ENCODE data around the gene ATP2C2. TPM values are rescaled to one million over a fixed set of nuclear protein-coding genes. Genes with fewer than 3 reads are reported as not detected.
"Not testable (repeated sequence)": the region's sequence is repeated elsewhere in the genome, so short reads cannot be mapped to it uniquely, and the experiment has no call there.

ATP2C2 gene
- polyA plus RNA-seq, 1 donor from 2014 or later: not detected

DNA sequence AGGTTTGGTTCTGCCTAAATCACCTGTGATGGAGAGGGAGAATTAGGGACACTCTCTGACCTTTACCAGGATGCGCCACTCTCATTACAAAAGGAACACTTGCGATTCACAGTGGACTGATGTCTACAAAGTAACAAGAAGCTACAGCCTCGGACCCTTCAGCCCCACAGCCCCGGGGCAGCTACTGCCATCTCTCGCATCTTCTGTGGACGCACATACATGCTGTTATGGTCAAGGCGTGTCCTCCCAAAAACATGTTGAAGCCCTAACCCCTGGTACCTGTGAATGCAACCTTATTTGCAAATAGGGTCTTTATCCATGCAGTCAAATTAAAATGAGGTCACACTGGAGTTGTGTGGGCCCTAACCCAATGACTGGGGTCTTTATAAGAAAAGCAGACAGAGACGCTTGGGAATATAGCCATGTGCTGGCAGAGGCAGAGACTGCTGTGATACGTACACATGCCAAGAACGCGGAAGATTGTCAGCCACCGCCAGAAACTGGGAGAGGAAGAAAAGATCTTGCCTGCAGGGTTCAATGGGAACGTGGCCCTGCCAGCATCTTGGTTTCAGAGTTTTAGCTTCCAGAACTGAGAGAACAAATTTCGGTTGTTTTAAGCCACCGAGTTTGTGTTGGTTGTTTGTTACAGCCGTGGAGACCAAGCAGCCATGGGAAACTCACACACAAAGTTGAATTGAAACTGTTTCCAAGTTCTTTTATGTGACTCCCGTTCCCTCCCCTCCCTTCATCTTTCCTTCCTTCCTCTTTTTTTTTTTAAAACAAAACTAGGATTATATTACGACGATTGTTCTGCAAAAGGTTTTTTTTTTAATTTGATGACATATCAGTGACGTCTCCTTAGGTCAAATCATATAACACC, 23.1 kb downstream of the ATP2C2 start:
- Mint-ChIP-seq H3K4me3 (no peak overlapping the region), H3K9me3 (peaks cover 0 to 2% (median 0%) of the 10 kb centered on the region in 3 donors), H3K27ac (no peak overlapping the region), H3K27me3 (peaks cover 8% of the 10 kb centered on the region), H3K36me3 (peaks cover 1% of the 10 kb centered on the region), H3K4me1 (no peaks in the 10 kb centered on the region)

DNA sequence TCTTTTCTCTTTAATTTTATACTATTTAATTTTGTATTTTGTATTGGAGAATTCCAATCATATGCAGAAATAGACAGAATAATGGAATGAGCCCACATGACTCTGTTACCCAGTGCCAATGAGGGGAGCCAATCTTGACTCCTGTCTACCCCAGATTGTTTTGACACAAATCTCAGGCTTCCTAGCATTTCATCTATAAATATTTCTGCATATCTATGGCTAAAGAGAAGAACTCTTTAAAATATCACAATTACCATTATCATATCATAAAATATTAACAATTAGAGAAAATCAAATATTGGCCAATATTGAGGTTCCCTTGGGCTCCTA, 23.7 kb downstream of the ATP2C2 start:
- peaks cover 12% of the 10 kb centered on the region for H3K27me3 Mint-ChIP-seq
- H3K9me3 Mint-ChIP-seq: peaks cover 0 to 2% (median 0%) of the 10 kb centered on the region in 3 donors
- no peak overlapping the region for H3K27ac Mint-ChIP-seq
- no peaks in the 10 kb centered on the region for H3K4me1 Mint-ChIP-seq
- H3K4me3 Mint-ChIP-seq: no peak overlapping the region
- peaks cover 1% of the 10 kb centered on the region for H3K36me3 Mint-ChIP-seq

DNA sequence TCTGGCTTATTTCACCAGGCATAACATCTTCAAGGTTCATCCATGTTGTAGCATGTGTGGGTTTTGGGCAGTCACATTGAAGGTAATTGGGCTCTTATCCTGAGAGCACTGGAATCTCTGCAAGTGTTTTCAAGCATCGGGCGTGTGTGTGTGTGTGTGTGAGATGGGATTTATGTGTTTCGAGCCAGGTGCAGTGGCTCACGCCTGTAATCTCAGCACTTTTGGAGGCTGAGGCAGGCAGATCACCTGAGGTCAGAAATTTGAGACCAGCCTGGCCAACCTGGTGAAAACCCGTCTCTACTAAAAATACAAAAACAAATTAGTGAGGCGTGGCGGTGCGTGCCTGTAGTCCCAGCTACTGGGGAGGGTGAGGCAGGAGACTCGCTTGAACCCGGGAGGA, 27.7 kb downstream of the ATP2C2 start:
- H3K36me3 Mint-ChIP-seq, H3K4me3 Mint-ChIP-seq, H3K4me1 Mint-ChIP-seq, H3K9me3 Mint-ChIP-seq, H3K27ac Mint-ChIP-seq: not testable (repeated sequence)
- peaks cover 12% of the 10 kb centered on the region for H3K27me3 Mint-ChIP-seq

DNA sequence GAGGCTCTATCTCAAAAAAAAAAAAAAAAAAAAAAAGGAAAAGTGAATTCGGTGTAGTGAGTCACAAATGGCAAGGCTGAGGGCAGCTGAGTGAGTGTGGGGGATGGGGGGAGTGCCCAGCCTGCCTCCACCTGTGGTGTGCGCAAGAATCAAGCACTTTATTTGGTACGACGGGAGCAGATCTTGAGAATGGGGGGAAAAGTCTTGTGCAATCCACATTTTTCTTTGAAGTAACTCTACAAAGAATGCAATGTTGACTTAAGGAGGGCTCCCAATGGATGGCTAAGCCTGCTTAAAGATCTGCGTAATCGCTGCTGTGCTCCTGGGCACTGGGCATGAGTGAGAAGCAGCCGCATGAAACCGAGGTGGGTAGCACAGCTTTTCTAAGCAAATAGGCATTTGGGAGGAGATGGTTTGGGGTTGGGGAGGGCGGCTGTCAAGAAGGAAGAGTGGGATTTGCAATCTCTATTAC, 28.2 kb downstream of the ATP2C2 start:
- peaks cover 0 to 4% (median 1%) of the 10 kb centered on the region in 3 donors for H3K9me3 Mint-ChIP-seq
- no peak overlapping the region for H3K27ac Mint-ChIP-seq
- H3K27me3 Mint-ChIP-seq: peaks cover 12% of the 10 kb centered on the region
- H3K4me3 Mint-ChIP-seq: no peak overlapping the region
- no peaks in the 10 kb centered on the region for H3K4me1 Mint-ChIP-seq
- peaks cover 1% of the 10 kb centered on the region for H3K36me3 Mint-ChIP-seq

DNA sequence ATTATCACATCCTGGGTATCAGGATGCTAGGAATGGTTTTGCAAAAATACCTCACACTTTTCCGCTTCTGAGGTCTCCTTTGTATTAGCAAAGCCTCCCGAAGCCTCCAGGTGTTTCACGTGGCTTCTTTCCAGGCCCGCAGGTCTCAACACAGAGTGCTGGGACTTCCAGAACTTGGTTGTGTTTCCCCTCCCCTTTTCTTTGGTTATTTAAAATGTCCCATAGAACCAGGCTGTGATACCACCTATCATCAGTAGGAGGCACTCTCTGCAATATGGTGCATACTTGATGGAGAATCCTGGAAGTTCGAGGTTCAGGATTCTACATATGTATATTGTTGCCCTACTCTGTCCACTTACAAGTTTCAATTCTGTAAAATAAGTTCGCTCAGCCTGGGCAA, 28.8 kb downstream of the ATP2C2 start:
- H3K4me1 Mint-ChIP-seq: no peaks in the 10 kb centered on the region
- H3K27me3 Mint-ChIP-seq: peaks cover 12% of the 10 kb centered on the region
- H3K27ac Mint-ChIP-seq: no peak overlapping the region
- H3K9me3 Mint-ChIP-seq: peaks cover 0 to 5% (median 4%) of the 10 kb centered on the region in 3 donors
- H3K36me3 Mint-ChIP-seq: peaks cover 1% of the 10 kb centered on the region
- no peak overlapping the region for H3K4me3 Mint-ChIP-seq

DNA sequence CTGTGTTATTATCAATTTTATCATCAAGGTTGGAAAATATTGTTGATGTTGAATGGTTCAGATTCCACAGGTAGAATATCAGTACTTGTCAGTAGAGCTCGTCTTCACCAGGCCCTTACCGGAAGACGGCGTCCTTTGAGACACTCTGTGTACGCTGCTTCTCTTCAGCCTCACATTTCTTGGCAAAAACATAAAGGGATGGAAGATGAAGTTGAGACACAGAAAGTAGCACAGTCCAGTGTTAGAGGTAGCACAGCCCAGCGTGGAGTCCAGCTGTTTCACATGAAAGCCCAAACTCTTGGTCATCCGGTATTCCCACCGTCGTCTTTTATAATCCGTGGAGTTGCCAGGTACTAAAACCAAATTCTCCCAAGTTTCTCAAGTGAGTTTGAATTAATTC, 30.4 kb downstream of the ATP2C2 start:
- no peaks in the 10 kb centered on the region for H3K4me1 Mint-ChIP-seq
- H3K4me3 Mint-ChIP-seq: no peak overlapping the region
- peaks cover 1% of the 10 kb centered on the region for H3K36me3 Mint-ChIP-seq
- H3K9me3 Mint-ChIP-seq: peaks cover 0 to 5% (median 4%) of the 10 kb centered on the region in 3 donors
- H3K27ac Mint-ChIP-seq: no peak overlapping the region
- H3K27me3 Mint-ChIP-seq: peaks cover 3% of the 10 kb centered on the region

DNA sequence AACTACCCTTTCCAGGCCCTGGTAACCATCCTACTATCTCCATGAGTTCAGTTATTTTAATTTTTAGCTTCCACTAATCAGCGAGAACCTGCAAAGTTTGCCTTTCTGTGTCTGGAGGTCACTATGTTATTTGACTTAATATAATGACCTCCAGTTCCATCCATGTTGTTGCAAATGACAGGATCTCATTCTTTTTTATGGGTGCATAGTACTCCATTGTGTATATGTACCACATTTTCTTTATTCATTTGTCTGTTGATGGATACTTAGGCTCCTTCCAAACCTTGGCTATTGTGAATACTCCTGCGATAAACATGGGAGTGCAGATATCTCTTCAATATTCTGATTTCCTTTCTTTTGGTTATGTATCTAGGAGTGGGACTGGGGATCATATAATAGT, 31.6 kb downstream of the ATP2C2 start:
- H3K4me1 Mint-ChIP-seq, H3K9me3 Mint-ChIP-seq, H3K27me3 Mint-ChIP-seq, H3K36me3 Mint-ChIP-seq, H3K27ac Mint-ChIP-seq, H3K4me3 Mint-ChIP-seq: not testable (repeated sequence)

DNA sequence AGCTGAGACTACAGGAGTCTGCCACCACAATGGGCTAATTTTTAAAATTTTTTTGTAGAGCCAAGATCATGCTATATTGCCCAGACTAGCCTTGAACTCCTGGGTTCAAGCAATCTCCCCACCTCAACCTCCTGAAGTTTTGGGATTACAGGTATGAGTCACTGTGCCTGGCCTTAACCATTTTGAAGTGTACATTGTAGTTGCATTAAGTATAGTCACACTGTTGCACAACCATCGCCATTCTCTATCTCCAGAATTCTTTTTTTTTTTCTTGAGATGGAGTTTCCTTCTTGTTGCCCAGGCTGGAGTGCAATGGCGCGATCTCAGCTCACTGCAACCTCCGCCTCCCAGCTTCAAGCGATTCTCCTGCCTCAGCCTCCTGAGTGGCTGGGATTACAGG, 35.1 kb downstream of the ATP2C2 start:
- H3K27me3 Mint-ChIP-seq: peaks cover 17% of the 10 kb centered on the region
- H3K9me3 Mint-ChIP-seq: peaks cover 0 to 10% (median 4%) of the 10 kb centered on the region in 3 donors

DNA sequence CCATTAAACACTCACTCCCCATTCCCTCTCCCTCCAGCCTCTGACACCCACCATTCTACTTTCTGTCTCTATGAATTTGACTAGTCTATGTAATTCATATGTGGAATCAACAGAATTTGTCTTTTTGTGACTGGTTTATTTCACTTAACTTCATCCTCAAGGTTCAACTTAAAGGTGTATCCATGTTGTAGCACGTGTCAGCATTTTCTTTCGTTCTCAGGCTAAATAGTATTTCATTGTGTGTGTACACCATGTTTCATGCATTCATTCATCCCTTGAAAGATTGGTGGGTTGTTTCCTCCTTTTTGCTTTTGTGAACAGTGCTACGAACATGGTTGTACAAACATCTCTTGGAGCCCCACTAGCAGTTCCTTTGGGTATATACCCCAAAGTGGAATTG, 36.0 kb downstream of the ATP2C2 start:
- Mint-ChIP-seq H3K36me3 (peaks cover 2% of the 10 kb centered on the region), H3K4me3 (no peak overlapping the region), H3K9me3 (peaks cover 0 to 10% (median 4%) of the 10 kb centered on the region in 3 donors), H3K27ac (no peak overlapping the region), H3K27me3 (peaks cover 22% of the 10 kb centered on the region), H3K4me1 (no peaks in the 10 kb centered on the region)

More for the DNA sequence above, 35.1 kb downstream of the ATP2C2 start:
- not testable (repeated sequence) for H3K27ac Mint-ChIP-seq, H3K4me3 Mint-ChIP-seq, H3K4me1 Mint-ChIP-seq, H3K36me3 Mint-ChIP-seq

DNA sequence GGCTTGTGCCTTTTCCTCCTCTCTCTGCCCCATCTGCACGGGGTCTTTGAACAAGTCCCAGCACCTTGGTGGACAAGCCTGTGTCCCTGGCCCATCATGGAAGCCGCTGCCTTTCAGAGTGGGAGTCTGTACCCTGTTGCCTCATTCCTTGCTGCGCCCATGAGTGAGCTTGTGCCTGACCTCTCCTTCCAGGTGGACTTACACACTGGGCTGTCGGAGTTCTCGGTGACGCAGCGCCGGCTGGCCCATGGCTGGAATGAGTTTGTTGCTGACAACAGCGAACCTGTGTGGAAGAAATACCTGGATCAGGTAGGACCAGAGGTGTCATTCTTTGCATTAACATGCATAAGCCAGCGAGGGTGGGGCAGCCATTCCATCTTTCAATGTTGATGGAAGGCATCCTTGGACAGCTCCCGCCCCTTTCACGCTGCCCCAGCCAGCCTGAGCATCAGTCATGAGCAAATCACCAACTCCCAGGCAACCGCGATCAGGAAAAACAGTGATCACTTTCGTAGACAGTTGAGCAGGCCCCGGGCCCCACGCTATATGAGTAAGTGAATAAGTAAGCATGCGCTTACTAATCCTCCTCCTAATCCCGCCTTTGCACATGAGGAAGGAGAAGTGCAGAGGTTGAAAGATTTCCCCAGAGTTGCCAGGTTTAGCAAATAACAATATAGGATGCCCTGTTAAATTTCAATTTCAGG, 36.8 kb downstream of the ATP2C2 start:
- Mint-ChIP-seq H3K9me3 (peaks cover 0 to 10% (median 0%) of the 10 kb centered on the region in 3 donors), H3K27ac (no peak overlapping the region), H3K27me3 (peaks cover 22% of the 10 kb centered on the region), H3K4me1 (no peaks in the 10 kb centered on the region), H3K36me3 (peaks cover 2% of the 10 kb centered on the region), H3K4me3 (no peak overlapping the region)

DNA sequence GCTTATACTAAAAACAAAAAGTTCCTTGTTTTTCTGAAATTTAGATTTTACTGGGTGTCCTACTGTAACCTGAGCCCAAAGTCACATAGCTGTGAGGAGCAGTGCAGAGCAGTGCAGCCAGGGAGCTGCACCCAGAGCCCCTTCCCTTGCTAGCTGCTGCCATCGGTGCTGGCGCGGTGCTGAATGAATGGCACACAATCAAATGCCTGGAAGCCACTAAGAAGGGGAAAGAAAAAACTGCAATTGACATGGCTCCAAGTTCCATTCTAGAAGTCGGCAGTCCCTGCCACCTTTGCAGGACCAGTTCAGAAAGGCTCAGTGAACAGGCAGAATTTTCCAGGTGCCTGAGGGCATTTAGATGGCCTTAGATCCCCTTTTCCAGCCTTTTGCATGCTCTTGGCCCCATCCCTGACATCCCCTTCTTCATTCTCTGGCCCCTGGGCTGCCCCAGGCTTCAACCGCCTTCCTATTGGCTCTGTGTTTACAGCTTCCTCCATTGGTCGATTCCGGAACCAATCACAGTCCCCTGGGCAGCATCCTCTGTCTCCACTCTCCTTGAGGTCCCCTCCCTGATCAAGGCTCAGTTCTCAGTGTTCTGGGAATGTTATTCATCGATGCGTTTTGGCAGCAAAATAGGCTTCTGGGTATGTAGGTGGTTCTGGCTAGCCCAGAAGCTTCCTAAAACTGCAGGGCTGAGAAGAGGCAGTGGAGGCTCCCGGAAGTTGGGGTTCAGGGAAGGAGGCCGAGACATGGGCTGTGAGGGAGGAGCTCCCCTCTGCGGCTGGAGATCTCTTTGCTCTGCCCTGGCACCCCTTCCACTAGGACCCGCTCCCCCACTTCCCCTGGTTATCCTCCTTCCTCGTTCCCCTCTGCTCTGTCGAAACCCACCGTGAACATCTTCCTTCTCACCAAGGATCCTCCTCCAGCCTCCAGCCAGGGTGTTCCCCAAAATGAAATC, 37.9 kb downstream of the ATP2C2 start:
- H3K27me3 Mint-ChIP-seq: peaks cover 25% of the 10 kb centered on the region
- peaks cover 0 to 10% (median 0%) of the 10 kb centered on the region in 3 donors for H3K9me3 Mint-ChIP-seq

DNA sequence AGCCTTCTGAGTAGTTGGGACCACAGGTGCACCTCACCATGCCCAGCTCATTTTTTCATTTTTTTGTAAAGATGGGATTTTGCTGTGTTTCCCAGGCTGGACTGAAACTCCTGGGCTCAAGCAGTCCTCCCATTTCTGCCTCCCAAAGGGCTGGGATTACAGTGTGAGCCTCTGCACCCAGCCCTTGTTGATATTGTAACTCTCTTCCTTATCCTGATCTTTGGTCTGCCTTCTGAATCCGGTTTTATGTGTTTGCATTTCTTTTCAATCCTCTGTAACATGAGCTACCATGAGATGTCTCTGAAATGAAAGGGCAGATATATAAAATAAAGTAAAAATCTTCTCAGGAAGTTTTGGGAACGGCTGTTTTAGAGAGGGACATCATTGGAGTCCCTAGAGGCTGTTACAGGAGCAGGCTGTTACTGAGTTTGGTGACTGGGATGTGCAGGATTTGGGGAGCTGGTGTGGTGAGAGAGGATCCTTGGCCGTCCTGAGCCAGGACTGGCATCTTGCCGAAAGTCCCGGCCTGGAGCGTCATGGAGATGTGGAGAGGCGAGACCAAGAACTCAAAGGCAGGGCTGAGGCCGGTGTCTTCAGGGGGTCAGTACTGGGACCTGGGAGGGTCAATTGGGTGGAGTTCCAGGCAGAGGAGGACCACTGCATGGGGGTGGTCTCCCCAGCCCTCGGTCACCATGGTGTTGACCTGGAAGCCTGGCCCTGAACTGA, 39.4 kb downstream of the ATP2C2 start:
- Mint-ChIP-seq H3K27ac (peak overlapping the region in 1 of 3 donors; percentile 25), H3K9me3 (peaks cover 0 to 5% (median 0%) of the 10 kb centered on the region in 3 donors), H3K4me3 (no peak overlapping the region), H3K4me1 (peaks cover 0 to 3% (median 0%) of the 10 kb centered on the region in 3 donors), H3K36me3 (peaks cover 2% of the 10 kb centered on the region), H3K27me3 (peaks cover 25% of the 10 kb centered on the region)

More for the DNA sequence above, 37.9 kb downstream of the ATP2C2 start:
- H3K36me3 Mint-ChIP-seq: peaks cover 2% of the 10 kb centered on the region
- H3K4me3 Mint-ChIP-seq: peak overlapping the region in 1 of 4 donors; percentile 58
- H3K4me1 Mint-ChIP-seq: peaks cover 0 to 1% (median 0%) of the 10 kb centered on the region in 3 donors
- no peak overlapping the region for H3K27ac Mint-ChIP-seq

DNA sequence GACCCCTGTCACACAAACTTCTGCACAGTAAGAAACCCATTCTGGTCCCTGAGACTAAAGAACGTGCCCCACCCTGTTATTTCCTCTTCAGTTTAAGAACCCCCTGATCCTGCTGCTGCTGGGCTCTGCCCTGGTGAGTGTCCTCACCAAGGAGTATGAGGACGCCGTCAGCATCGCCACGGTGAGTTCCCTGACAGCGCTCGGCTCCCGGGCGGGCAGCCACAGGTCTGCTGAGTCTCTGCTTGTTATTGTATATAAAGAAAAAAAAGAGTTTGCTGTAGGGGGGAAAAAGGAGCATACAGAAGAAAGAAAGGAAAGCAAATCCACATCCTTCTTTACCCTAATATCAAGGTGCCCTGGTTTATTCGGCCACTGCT, 40.0 kb downstream of the ATP2C2 start:
- H3K27ac Mint-ChIP-seq: peak overlapping the region in 1 of 3 donors; percentile 25
- H3K36me3 Mint-ChIP-seq: peaks cover 2% of the 10 kb centered on the region
- peaks cover 25% of the 10 kb centered on the region for H3K27me3 Mint-ChIP-seq

DNA sequence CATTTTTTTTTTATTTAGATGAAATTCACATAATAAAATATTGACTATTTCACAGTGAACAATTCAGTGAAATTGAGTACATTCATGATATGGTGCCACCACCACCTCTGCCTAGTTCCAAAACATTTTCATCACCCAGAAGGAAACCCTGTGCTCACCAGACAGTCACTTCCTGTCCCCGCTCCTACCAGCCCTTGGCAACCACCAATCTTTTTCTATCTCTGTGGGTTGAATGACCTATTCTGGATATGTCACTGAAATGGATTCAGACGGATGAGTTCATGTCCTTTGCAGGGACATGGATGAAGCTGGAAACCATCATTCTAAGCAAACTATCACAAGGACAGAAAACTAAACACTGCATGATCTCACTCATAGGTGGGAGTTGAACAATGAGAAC, 40.5 kb downstream of the ATP2C2 start:
- Mint-ChIP-seq H3K36me3 (peaks cover 2% of the 10 kb centered on the region), H3K9me3 (peaks cover 0 to 5% (median 4%) of the 10 kb centered on the region in 3 donors), H3K4me1 (peaks cover 0 to 3% (median 0%) of the 10 kb centered on the region in 3 donors), H3K27me3 (peaks cover 25% of the 10 kb centered on the region), H3K4me3 (no peak overlapping the region), H3K27ac (no peak overlapping the region)

More for the DNA sequence above, 40.0 kb downstream of the ATP2C2 start:
- Mint-ChIP-seq H3K9me3 (peaks cover 0 to 5% (median 2%) of the 10 kb centered on the region in 3 donors), H3K4me3 (no peak overlapping the region), H3K4me1 (peaks cover 0 to 3% (median 0%) of the 10 kb centered on the region in 3 donors)
